MM.1S (cell line): ENCODE data around the gene CAPN5.

Source experiments
- DNase-seq: peaks from one replicate; pipeline ENCODE4 v3.0.0-alpha.2; 2015
- H2AFZ ChIP-seq: fragments of 300-600 bp; sonication (generic); 2 replicates; pipeline ENCODE4 v1.6.0; 2016; ENCODE audit warnings: antibody characterized with exemption, low read length
- H3F3A ChIP-seq: fragments of 300-600 bp; sonication (generic); 2 replicates; pipeline ENCODE4 v1.6.1; 2016; ENCODE audit warnings: mild to moderate bottlenecking, antibody characterized with exemption, low read length, moderate library complexity, mixed read lengths; ENCODE audit not compliant: insufficient read depth
- H3K27ac ChIP-seq: fragments of 300-600 bp; sonication (generic); 2 replicates; pipeline ENCODE4 v1.5.1; 2016; ENCODE audit warnings: mild to moderate bottlenecking, low read length
- H3K27me3 ChIP-seq: fragments of 300-600 bp; sonication (generic); replicated peaks from 2 replicates; pipeline ENCODE4 v1.6.0; 2016; ENCODE audit warnings: low read length; ENCODE audit not compliant: insufficient read depth
- H3K36me3 ChIP-seq: fragments of 300-600 bp; sonication (generic); replicated peaks from 2 replicates; pipeline ENCODE4 v1.6.1; 2016; ENCODE audit warnings: mild to moderate bottlenecking, low read length, mixed read lengths; ENCODE audit not compliant: insufficient read depth
- H3K4me1 ChIP-seq: fragments of 300-600 bp; sonication (generic); 2 replicates; pipeline ENCODE4 v1.6.1; 2016; ENCODE audit warnings: low read length, mixed read lengths
- H3K4me2 ChIP-seq: fragments of 300-600 bp; sonication (generic); 2 replicates; pipeline ENCODE4 v1.6.0; 2016; ENCODE audit warnings: low read depth, low read length
- H3K4me3 ChIP-seq: fragments of 300-600 bp; sonication (generic); 2 replicates; pipeline ENCODE4 v1.5.1; 2016; ENCODE audit warnings: low read length, mixed read lengths
- H3K79me2 ChIP-seq: fragments of 300-600 bp; sonication (generic); 2 replicates; pipeline ENCODE4 v1.6.1; 2016; ENCODE audit warnings: mixed run types, low read length, mixed read lengths
- H3K9ac ChIP-seq: fragments of 300-600 bp; sonication (generic); 2 replicates; pipeline ENCODE4 v1.6.1; 2016; ENCODE audit warnings: low read length, mixed read lengths
- H3K9me2 ChIP-seq: fragments of 300-600 bp; sonication (generic); replicated peaks from 2 replicates; pipeline ENCODE4 v1.6.1; 2016; ENCODE audit warnings: mild to moderate bottlenecking, low read length, mixed read lengths; ENCODE audit not compliant: insufficient read depth
- H3K9me3 ChIP-seq: fragments of 300-600 bp; sonication (generic); replicated peaks from 2 replicates; pipeline ENCODE4 v1.6.1; 2016; ENCODE audit warnings: mild to moderate bottlenecking, low read length, mixed read lengths; ENCODE audit not compliant: insufficient read depth
- H4K20me1 ChIP-seq: fragments of 300-600 bp; sonication (generic); 2 replicates; pipeline ENCODE4 v1.6.1; 2016; ENCODE audit warnings: mild to moderate bottlenecking, low read length, moderate library complexity, mixed read lengths; ENCODE audit not compliant: insufficient read depth
- CTCF ChIP-seq: fragments of 300-600 bp; sonication (generic); IDR thresholded peaks from 2 replicates; pipeline ENCODE4 v1.5.1; 2016; ENCODE audit warnings: antibody characterized with exemption, low read length, mixed read lengths
- EZH2 ChIP-seq: fragments of 300-600 bp; sonication (generic); optimal IDR thresholded peaks from 2 replicates; pipeline ENCODE3; 2017; ENCODE audit warnings: low read depth, mild to moderate bottlenecking, antibody characterized with exemption, low read length, mixed read lengths
- EZH2phosphoT487 ChIP-seq: fragments of 300-600 bp; sonication (generic); IDR thresholded peaks from 2 replicates; pipeline ENCODE4 v1.6.1; 2018; ENCODE audit warnings: antibody characterized with exemption, low read length

Gene CAPN5

GRCh38 chr11:77103319-77103718 lies 36.5 kb downstream of the CAPN5 start:
- no peaks in the 10 kb centered on the region for H3K4me1 ChIP-seq
- H3K36me3 ChIP-seq, result no peaks in the 10 kb centered on the region
- H3K79me2 ChIP-seq, result no peaks in the 10 kb centered on the region
- H4K20me1 ChIP-seq, result no peaks in the 10 kb centered on the region
- H3K27me3 ChIP-seq, result peaks cover 12% of the 10 kb centered on the region
- TF ChIP-seq EZH2, result no peak
- TF ChIP-seq CTCF, result no peak
- TF ChIP-seq EZH2phosphoT487, result no peak
- H3K27ac ChIP-seq, result no peak overlapping the region
- no peak overlapping the region for H2AFZ ChIP-seq
- H3K9ac ChIP-seq, result no peak overlapping the region
- H3K9me3 ChIP-seq, result no peaks in the 10 kb centered on the region
- H3K4me2 ChIP-seq, result no peak overlapping the region
- H3K4me3 ChIP-seq, result no peak overlapping the region
- H3K9me2 ChIP-seq, result no peaks in the 10 kb centered on the region
- no peak for DNase-seq
- H3F3A ChIP-seq, result no peaks in the 10 kb centered on the region

- H3K4me1 ChIP-seq, result no peaks in the 10 kb centered on the region
- no peak overlapping the region for H3K4me3 ChIP-seq
- no peaks in the 10 kb centered on the region for H3K9me3 ChIP-seq
- no peaks in the 10 kb centered on the region for H3K9me2 ChIP-seq
- peaks cover 16% of the 10 kb centered on the region for H3K27me3 ChIP-seq
- no peak overlapping the region for H2AFZ ChIP-seq
- no peak overlapping the region for H3K9ac ChIP-seq
- no peak for DNase-seq
- no peak overlapping the region for H3K4me2 ChIP-seq
- H3K79me2 ChIP-seq, result no peaks in the 10 kb centered on the region
- H3K27ac ChIP-seq, result no peak overlapping the region
- H3F3A ChIP-seq, result no peaks in the 10 kb centered on the region
- H4K20me1 ChIP-seq, result no peaks in the 10 kb centered on the region
- no peak for TF ChIP-seq CTCF
- no peak for TF ChIP-seq EZH2phosphoT487
- TF ChIP-seq EZH2, result no peak
- no peaks in the 10 kb centered on the region for H3K36me3 ChIP-seq
These were observed 38.0 kb downstream of the CAPN5 start for GRCh38 chr11:77104727-77105126.

- TF ChIP-seq EZH2phosphoT487 (no peak), EZH2 (no peak)
- Histone ChIP-seq H3K9me2 (no peaks in the 10 kb centered on the region), H3K4me1 (no peaks in the 10 kb centered on the region), H3F3A (no peaks in the 10 kb centered on the region), H3K9ac (no peak overlapping the region), H3K9me3 (no peaks in the 10 kb centered on the region), H4K20me1 (no peaks in the 10 kb centered on the region), H3K27ac (no peak overlapping the region), H3K4me3 (no peak overlapping the region), H3K27me3 (peaks cover 13% of the 10 kb centered on the region), H2AFZ (no peak overlapping the region), H3K4me2 (no peak overlapping the region), H3K79me2 (no peaks in the 10 kb centered on the region), H3K36me3 (no peaks in the 10 kb centered on the region)
- DNase-seq, result no peak
These were observed 39.5 kb downstream of the CAPN5 start for GRCh38 chr11:77106321-77106720.

GRCh38 chr11:77106759-77107158 lies 40.0 kb downstream of the CAPN5 start:
- DNase-seq, result no peak
- Histone ChIP-seq H3K9ac (no peak overlapping the region), H2AFZ (no peak overlapping the region), H3K4me3 (no peak overlapping the region), H3K4me2 (no peak overlapping the region), H3K9me2 (no peaks in the 10 kb centered on the region), H3K36me3 (no peaks in the 10 kb centered on the region), H3K27me3 (peaks cover 11% of the 10 kb centered on the region), H3K9me3 (no peaks in the 10 kb centered on the region), H3F3A (no peaks in the 10 kb centered on the region), H4K20me1 (no peaks in the 10 kb centered on the region), H3K4me1 (no peaks in the 10 kb centered on the region), H3K79me2 (no peaks in the 10 kb centered on the region), H3K27ac (no peak overlapping the region)
- TF ChIP-seq EZH2phosphoT487, result no peak
- TF ChIP-seq EZH2, result no peak
- TF ChIP-seq CTCF, result no peak
